ENCODE data around the gene METTL25.
"Not testable (repeated sequence)": the region's sequence is repeated elsewhere in the genome, so short reads cannot be mapped to it uniquely, and the experiment has no call there.

Gene METTL25, protein sequence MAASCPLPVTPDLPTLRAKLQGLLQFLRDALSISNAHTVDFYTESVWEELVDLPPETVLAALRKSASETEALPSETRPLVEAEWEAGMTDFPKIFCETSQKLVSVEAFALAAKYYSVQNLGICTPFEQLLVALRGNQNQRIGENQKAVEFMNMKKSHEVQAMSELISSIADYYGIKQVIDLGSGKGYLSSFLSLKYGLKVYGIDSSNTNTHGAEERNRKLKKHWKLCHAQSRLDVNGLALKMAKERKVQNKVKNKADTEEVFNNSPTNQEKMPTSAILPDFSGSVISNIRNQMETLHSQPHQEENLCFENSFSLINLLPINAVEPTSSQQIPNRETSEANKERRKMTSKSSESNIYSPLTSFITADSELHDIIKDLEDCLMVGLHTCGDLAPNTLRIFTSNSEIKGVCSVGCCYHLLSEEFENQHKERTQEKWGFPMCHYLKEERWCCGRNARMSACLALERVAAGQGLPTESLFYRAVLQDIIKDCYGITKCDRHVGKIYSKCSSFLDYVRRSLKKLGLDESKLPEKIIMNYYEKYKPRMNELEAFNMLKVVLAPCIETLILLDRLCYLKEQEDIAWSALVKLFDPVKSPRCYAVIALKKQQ

DNA sequence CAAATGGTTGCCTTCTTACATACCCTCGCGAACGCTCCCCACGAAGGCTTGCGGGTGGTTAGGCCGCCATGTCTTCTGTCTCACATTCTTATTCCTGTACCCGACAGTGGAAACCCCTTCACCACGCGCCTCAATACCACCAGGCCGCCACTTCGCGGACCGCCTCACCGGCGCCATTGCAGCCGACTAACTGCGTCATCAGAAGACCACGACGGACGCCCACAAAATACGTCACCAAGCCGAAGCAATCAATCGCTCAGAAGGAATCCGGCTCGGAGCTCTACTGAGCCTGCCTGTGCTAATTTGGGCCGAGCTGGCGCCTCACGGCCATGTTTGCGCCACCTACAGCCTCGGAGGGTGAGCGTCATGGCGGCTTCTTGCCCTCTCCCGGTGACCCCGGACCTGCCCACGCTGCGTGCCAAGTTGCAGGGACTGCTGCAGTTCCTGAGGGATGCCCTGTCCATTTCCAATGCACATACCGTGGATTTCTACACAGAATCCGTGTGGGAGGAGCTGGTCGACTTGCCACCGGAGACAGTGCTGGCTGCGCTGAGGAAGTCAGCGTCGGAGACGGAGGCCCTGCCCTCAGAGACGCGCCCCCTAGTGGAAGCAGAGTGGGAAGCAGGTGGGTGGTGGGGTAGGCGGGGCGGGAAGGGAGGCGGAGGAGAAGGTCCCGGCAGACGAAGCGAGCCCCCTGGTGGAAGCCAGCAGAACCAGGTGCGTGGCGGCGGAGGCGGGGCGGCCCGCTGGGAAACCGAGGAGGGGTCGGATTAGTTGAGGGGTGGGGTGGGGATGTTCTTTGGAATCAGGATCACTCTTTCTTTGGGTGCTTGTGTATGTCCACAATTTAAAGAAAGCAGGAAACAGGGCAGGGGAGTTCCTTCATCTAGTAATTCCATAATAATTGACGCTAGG is at the start of gene METTL25, which contains the start of gene CCDC59:
METTL25 (plus strand) TSS at position 330 of the 915 bp plus-strand sequence; CDS start at position 367, 37 bp downstream.
CCDC59 (minus strand) TSS at position 188 of the 915 bp plus-strand sequence; CDS start at position 177, 11 bp downstream.
- DNase-seq (ENCODE audit: low read depth) = peak; percentile 98

DNA sequence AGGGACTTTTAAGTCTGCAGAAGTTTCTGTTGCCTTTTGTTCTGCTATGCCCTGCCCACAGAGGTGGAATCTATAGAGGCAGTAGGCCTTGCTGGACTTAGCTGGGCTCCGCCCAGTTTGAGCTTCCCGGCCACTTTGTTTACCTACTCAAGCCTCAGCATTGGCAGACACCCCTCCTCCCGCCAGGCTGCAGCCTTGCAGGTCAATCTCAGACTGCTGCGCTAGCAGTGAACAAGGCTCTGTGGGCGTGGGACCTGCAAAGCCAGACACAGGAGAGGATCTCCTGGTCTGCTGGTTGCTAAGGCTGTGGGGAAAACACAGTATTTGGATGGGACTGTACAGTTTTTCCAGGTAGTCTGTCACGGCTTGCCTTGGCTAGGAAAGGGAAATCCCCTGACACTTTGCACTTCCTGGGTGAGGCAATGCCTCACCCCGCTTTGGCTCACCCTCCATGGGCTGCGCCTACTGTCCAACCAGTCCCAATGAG is 43.9 kb upstream of the METTL25 start:
- no peak for DNase-seq (ENCODE audit: low read depth)

DNA sequence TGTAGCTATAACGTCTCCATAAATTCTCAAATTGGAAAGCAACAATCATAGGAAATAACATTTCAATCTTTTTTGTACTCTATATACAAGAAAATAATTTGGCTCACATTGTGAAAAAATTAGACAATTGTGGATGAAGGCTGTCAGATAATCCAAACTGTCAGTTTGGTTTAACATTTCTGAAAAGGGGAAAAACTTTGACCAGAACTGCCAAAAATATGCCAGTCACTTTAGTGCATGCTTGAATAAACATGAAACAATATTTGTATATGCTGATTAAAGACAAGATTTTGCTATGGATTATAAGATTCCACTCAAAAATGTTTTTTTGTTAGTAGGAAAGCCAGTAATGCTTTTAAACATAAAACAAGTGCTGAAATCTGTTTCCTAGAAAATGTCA is 39.1 kb upstream of the METTL25 start:
- DNase-seq (ENCODE audit: low read depth) = no peak

DNA sequence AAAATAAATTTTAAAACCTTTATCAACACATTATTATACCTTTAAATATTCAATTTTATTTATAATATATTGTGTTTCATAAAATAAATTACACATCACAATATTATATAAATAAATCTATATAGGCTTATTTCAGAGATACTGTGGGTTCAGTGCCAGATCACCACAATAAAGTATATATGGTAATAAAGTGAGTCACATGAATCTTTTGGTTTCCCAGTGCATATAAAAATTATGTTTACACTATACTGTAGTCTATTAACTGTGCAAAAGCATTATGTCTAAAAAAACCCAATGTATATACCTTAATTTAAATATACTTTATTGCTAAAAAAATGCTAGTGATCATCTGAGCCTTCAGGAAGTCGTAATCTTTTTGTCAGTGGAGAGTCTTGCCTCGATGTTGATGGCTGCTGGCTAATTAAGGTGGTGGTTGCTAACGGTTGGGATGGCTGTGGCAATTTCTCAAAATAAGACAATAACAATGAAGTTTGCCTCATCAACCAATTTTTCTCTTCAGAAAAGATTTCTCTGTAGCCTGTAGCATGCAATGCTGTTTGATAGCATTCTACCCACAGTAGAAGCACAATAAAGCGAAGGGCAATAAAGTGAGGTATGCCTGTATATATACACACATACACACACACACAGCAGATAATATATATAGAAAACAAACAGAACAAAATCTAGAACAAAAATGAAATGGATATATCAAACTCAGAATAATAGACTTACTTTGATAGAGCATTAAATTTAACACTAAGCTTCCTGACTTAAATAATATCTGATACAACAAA is 32.6 kb upstream of the METTL25 start:
- no peak for DNase-seq (ENCODE audit: low read depth)

DNA sequence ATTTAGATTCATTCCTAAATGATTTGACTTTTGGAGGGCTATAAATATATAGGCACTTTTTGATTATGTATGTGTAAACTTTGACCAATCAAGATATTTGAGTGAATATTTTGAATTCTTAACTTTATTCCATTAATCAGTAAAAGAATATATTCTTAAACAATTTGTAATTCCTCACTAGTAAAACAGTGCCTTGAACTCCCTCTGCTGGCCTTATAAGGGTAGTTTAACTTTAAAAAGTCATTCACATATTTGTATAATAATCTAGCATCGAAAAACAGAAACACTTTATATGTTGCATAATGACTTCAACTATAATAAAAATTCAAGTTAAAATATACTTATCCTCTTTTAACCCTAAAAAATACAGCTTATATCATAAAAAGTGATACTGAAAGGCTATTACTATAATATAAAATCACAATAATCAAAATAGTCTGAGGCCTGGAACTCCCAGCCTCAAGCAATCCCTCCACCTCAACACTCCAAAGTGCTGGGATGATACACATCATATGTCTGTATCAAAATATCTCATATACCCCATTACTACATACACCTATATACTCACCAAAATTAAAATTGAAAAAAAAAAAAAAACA is 31.3 kb upstream of the METTL25 start:
- DNase-seq (ENCODE audit: low read depth) = no peak

DNA sequence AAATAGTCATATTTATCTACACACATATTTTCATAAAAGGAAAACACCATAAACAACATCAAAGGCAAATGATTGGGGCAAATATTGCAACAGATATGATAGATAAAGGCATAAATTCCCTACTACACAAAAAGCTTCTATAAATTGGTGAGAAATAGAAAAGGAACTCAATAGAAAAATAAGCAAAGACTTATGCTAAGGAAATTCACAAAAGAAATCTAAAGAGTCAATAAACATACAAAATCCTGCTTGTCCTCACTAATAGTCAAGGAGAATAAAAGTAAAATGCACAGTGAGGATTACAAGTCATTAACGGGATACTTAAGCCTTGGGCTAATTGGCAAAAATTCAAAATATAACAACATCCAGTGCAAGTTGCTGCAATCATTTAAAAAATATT is 30.5 kb upstream of the METTL25 start:
- no peak for DNase-seq (ENCODE audit: low read depth)

DNA sequence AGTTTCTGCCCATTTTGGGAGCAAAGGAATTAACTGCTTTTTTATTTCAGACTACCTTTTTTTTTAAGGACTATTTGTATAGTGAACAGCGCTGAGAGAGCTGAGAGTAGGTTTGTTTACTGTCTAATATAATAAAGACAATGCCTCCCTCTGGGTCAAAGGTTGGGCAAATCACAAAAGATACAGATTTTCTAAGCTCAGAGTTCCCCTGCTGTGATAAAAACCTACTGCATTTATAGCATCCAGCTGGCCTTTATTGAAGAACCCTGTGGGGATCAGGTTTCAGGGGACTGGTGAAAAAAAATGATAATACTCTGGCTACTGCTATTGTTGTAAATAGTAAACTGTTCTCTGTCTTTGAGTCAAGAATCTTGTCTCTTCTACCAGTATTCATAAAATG is 28.8 kb upstream of the METTL25 start:
- no peak for DNase-seq (ENCODE audit: low read depth)

DNA sequence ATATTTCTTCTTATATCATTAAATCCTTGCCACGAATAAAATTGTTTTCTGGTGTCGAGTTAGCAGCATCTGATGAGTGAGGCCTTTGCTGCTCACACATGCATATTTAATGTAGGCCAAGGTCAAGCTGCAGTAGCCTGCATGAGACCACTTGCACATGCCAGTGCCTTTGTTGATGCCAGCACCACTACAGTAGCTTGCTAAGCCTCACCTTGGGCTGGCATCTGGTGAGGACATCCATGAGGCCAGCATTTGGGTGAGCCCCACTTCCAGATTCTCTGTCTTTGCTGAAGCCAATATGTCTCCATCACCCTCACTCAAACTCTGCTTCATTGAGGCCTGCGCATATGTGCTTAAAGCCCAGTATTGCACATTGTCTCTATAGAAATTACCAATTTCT is 8.2 kb upstream of the METTL25 start:
- DNase-seq (ENCODE audit: low read depth) = no peak

DNA sequence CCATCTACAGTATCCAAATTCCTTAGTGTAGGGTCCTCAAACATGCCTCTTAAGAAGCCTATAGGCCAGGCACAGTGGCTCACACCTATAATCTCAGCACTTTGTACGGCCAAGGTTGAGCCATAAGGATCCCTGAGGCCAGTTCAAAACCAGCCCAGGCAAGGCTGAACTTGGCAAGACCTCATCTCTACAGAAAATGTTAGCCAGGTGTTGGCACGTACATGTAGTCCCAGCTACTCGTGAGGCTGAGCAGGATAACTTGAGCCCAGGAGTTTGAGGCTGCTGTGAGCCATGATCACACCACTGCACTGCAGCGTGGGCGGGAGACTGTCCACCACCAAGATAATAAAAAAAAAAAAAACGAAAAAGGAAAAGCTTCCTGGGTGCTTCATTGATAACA is 6.9 kb upstream of the METTL25 start:
- DNase-seq (ENCODE audit: low read depth) = no peak

DNA sequence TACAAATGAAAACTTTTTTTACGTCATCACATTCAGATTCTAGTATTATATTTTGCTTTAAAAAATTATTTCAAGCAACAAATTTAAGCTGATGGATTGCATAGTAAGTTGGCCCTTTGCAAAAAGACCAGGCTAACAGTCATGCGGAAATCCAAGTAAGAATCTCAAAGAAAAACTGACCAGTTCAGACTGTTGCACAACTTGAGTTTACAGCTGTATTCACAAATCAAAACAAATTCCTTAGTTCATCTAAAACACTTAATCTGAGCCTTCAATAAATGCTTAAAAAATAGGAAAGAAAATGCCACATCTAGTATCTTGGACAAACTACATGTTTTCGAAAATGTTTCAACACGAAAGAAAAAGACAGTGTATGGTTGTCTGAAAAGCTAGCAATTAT is 989 bp upstream of the METTL25 start:
- DNase-seq (ENCODE audit: low read depth) = no peak

DNA sequence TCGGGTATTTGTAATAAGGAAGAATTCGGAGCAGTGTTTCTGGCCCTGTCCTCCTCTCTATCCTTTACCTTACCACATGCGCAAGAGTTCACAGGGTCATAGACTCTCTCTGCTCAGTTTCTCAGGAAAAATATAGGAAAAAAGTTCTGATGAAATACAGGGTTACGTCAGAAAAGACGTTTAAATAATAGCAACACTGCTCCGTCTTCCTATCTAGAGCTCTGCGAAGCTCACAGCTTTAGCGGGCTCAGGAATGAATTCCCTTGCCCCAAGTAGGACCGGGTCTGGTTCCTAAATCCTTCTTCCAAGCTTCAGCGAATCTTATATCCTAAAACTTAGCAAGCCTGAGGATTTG is 507 bp upstream of the METTL25 start:
- DNase-seq (ENCODE audit: low read depth) = no peak

DNA sequence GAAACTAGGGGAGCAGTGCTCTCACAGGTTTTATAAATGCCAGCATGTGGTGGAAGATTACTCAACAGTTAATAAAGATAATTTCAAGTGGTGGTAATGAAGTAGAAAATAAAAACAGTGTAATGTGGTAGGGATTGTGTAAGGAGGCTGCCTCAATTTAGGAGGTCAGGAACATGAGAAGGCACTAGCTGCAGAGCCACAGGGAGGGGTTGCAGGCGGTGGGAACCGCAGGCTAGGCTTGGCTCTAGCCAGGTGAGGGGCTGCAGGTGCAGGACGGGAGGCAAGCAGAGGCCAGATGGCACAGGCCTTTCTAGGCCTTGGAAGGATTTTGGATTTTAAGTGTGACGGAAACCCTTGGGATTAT is 768 bp downstream of the METTL25 start:
- no peak for DNase-seq (ENCODE audit: low read depth)

DNA sequence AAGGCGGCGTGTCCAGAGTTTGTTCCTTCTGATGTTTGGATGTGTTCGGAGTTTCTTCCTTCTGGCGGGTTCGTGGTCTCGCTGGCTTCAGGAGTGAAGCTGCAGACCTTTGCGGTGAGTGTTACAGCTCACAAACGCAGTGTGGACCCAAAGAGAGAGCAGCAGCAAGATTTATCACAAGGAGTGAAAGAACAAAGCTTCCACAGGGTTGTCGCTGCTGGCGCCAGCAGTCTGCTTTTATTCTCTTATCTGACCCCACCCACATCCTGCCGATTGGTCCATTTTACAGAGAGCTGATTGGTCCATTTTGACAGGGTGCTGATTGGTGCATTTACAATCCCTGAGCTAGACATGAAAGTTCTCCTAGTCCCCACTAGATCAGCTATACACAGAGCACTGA is 2.5 kb downstream of the METTL25 start:
- not testable (repeated sequence) for DNase-seq (ENCODE audit: low read depth)

DNA sequence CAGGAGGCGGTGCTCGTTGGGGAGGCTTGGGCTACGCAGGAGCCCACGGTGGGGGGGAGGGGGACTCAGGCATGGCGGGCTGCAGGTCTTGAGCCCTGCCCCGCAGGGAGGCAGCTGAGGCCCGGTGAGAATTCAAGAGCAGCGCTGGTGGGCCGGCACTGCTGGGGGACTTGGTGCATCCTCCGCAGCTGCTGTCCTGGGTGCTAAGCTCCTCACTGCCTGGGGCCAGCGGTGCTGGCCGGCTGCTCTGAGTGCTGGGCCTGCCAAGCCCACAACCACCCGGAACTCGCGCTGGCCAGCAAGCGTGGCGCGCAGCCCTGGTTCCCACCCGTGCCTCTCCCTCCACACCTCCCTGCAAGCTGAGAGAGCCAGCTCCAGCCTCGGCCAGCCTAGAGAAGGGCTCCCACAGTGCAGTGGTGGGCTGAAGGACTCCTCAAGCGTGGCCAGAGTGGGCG is 3.2 kb downstream of the METTL25 start:
- DNase-seq (ENCODE audit: low read depth) = no peak

DNA sequence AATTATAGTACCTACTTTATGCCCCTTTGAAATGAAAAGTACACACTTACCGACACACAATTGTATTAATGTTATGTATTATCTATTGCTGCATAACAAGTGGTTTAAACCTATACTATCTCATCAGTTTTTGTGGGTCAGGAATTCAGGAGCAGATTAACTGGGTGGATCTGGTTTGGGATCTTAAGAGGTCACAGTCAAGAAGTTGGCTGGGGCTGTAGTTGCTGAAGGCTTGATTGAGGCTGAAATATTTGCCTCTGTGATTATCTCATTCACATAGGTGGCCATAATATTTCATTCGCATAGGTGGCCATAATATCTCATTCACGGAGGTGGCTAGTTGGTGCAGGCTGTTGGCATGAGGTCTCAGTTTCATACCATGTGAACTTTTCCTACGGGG is 5.7 kb downstream of the METTL25 start:
- no peak for DNase-seq (ENCODE audit: low read depth)

DNA sequence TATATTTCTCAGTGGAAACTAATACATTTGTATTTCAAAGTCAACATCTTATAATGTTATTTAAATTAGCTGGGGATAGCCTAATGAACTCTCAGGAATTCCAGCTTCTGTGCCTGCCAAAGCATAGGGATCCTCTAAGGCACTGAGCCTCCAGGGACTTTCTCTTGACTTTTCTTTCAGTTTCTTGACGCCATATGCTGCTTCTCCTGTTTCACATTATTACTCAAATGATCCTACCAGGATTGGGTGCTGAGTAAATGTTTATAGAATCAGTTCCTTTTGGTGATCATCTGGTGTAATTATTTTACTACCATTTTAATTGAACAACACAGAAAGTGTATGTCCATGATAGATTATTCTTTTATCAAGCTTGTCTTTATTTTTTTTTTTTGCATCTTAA is 7.9 kb downstream of the METTL25 start:
- DNase-seq (ENCODE audit: low read depth) = no peak

DNA sequence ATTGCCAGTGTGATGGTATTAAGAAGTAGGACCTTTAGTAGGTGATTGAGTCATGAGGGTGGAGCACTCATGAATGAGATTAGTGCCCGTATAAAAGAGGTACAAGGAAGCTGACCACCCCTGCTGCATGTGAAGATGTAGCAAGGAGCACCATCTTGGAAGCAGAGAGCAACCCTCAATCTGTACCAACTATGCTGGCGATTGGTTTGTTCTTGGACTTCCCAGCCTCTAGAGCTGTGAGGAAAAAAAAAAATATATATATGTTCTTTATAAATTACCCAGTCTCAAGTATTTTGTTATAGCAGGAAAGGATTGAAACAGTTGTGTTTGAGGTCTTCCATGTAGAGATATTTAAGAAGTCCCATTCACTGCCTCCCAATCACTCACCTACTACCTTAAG is 16.9 kb downstream of the METTL25 start:
- DNase-seq (ENCODE audit: low read depth) = no peak

DNA sequence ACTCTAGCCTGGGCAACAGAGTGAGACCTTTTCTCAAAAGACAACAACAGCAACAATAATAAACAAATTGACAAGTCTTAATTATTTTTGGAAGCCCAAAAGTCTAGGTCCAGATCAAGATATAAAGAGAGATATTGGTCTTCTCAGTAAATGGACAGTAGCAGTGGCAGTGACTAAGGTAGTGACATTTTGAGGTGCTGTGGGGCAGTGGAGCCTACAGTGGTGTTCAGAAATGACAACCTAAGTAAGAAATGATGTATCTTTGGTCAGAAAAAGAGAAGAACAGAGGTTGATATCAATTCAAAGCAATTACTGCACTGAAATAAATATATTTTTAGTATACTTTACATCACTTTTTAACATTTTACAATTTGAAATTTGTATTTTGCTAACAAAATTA is 20.7 kb downstream of the METTL25 start:
- DNase-seq (ENCODE audit: low read depth) = no peak

DNA sequence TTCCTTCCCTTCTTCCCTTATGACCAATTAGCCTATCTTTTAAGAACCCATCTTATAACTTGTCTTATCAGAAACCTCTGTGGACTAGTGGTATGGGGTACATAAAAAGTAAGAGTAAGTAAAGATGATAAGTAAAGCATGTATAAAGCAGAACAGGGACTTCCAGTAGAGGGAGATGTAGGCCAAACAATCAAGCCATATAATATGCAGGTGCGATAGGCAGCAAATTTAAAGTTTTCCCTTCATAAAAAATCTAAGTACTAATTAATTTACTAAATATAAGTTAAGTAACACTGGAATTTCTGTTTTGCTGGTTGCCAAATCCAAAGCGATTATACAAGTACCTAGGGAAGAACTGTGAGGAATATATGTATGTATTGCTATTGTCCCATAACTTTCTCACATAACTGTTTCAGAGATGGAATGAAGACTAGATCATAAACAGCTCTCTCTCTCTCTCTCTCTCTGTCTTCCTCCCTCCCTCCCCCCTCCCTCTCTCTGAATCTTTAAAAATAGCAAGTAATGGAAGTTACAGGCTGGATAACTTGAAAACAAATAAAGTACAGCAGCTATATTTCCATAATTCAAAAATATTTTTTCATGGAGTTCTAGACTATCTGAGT is 25.7 kb downstream of the METTL25 start:
- DNase-seq (ENCODE audit: low read depth) = no peak

DNA sequence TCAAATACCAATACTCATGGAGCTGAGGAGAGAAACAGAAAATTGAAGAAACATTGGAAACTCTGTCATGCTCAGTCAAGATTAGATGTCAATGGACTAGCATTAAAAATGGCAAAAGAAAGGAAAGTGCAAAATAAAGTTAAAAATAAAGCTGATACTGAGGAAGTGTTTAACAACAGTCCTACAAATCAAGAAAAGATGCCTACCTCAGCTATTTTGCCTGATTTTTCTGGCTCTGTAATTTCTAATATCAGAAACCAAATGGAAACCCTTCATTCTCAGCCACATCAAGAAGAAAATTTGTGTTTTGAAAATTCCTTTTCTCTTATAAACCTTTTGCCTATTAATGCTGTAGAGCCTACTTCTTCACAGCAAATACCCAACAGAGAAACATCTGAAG is 40.5 kb downstream of the METTL25 start:
- DNase-seq (ENCODE audit: low read depth) = no peak

DNA sequence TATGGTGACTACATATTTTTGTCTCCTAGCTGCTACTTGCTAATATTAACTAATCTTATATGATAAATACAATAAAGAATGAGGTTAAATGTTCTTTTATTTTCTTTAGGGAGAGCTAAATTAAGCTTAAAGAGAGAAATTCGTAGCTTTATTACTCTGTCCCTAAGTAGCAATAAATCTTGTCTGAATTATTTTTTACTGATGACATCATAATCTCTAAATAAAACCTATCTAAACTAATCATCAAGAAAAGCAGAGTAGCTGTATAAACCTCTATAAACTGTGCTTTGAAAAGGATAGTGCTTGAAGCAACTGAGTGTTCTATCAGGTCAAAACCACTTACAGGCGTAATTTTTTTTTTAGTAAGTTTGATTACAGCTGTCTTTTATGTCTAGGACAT is 42.5 kb downstream of the METTL25 start:
- DNase-seq (ENCODE audit: low read depth) = no peak
